Endothelial cell of umbilical vein (primary cell): ENCODE data around the gene KCNK2. TPM values are rescaled to one million over a fixed set of nuclear protein-coding genes. Genes with fewer than 3 reads are reported as not detected.

Source experiments
- BruUV-seq: library from RNA; stranded (reverse); fragments of 400-500 nt; replicated peaks from 2 replicates; lab custom pipeline; 2021; lab: Mats Ljungman, UMichigan
- CTCF ChIA-PET: fragments of 300-600, 350-600 bp; sonication (Branson Sonifier 250); formaldehyde crosslinking; loops from one replicate; lab custom pipeline; 2021; ENCODE audit warnings: antibody characterized with exemption, inconsistent platforms; lab: Charles Lee
- POLR2A ChIA-PET: fragments of 300-600, 350-600 bp; sonication (Branson Sonifier 250); formaldehyde crosslinking; loops from one replicate; lab custom pipeline; 2021; ENCODE audit warnings: antibody characterized with exemption, inconsistent platforms; lab: Charles Lee
- DNase-seq: peaks from one replicate; pipeline ENCODE4 v3.0.0-alpha.2; 2011; ENCODE audit warnings: low read depth, low spot score
- FAIRE-seq: peaks from 2 replicates; lab custom pipeline; 2011; peaks lifted over from hg19 to GRCh38; lab: Jason Lieb, UNC
- H2AFZ ChIP-seq: 2 replicates; pipeline ENCODE4 v1.6.0; 2012; ENCODE audit warnings: low read depth, low read length, control low read depth, inconsistent platforms
- H3K27ac ChIP-seq: 2 replicates; pipeline ENCODE4 v1.5.1; 2011; ENCODE audit warnings: low read depth, mild to moderate bottlenecking, control low read depth, low read length, moderate library complexity; ENCODE audit not compliant: insufficient read depth
- H3K27me3 ChIP-seq, 2 experiments: 2 replicates each; pipeline versions ENCODE4 v1.6.0 to v1.6.1; 2011; ENCODE audit warnings: low read length in 2 of 2, mixed read lengths in 1 of 2; ENCODE audit not compliant: control insufficient read depth in 2 of 2, insufficient read depth in 2 of 2
- H3K36me3 ChIP-seq, 2 experiments: 2 replicates in 1 of 2; 3 replicates in 1 of 2; pipeline ENCODE4 v1.5.1; 2011; ENCODE audit warnings: low read length in 2 of 2, mild to moderate bottlenecking in 1 of 2, moderate library complexity in 1 of 2; ENCODE audit not compliant: control insufficient read depth in 2 of 2, insufficient read depth in 2 of 2; ENCODE audit errors: extremely low read depth in 1 of 2
- H3K4me1 ChIP-seq: 3 replicates; pipeline ENCODE4 v1.5.1; 2011; ENCODE audit warnings: mild to moderate bottlenecking, low read length; ENCODE audit not compliant: control insufficient read depth, insufficient read depth; ENCODE audit errors: extremely low read depth
- H3K4me2 ChIP-seq: 2 replicates; pipeline ENCODE4 v1.6.1; 2011; ENCODE audit warnings: low read length, control low read depth, mixed read lengths; ENCODE audit not compliant: insufficient read depth
- H3K4me3 ChIP-seq, 3 experiments: fragments of 200-600 bp in 1 of 3; sonication (generic), shearing (Covaris generic) in 1 of 3; replicated peaks in 1 of 3; 2 replicates each; pipeline ENCODE4 v1.5.1; 2011 to 2016; ENCODE audit warnings: control low read depth in 3 of 3, low read length in 3 of 3, mild to moderate bottlenecking in 2 of 3, inconsistent platforms in 1 of 3, low read depth in 1 of 3, moderate library complexity in 1 of 3; ENCODE audit not compliant: insufficient read depth in 1 of 3
- H3K79me2 ChIP-seq: 2 replicates; pipeline ENCODE4 v1.6.0; 2012; ENCODE audit warnings: low read length, inconsistent platforms; ENCODE audit not compliant: control insufficient read depth, insufficient read depth
- H3K9ac ChIP-seq: replicated peaks from 2 replicates; pipeline ENCODE3; 2011; ENCODE audit warnings: low read length, control low read depth; ENCODE audit not compliant: insufficient read depth; ENCODE audit errors: extremely low read depth
- H3K9me1 ChIP-seq: replicated peaks from 3 replicates; pipeline ENCODE4 v1.6.0; 2011; ENCODE audit warnings: mild to moderate bottlenecking, low read length; ENCODE audit not compliant: control insufficient read depth, insufficient read depth; ENCODE audit errors: extremely low read depth
- H3K9me3 ChIP-seq: replicated peaks from 2 replicates; pipeline ENCODE4 v1.5.1; 2012; ENCODE audit warnings: low read length, inconsistent platforms; ENCODE audit not compliant: control insufficient read depth, insufficient read depth
- H4K20me1 ChIP-seq: replicated peaks from 2 replicates; pipeline ENCODE3; 2011; ENCODE audit warnings: mild to moderate bottlenecking, low read length; ENCODE audit not compliant: control insufficient read depth, insufficient read depth; ENCODE audit errors: extremely low read depth
- EZH2 ChIP-seq: IDR thresholded peaks from 2 replicates; pipeline ENCODE4 v1.6.1; 2012; ENCODE audit warnings: borderline replicate concordance, low read depth, mild to moderate bottlenecking, moderate library complexity, low read length, inconsistent platforms; ENCODE audit not compliant: severe bottlenecking
- FOS ChIP-seq: IDR thresholded peaks from 2 replicates; pipeline ENCODE4 v1.6.1; 2011; ENCODE audit warnings: mild to moderate bottlenecking, low read length, moderate library complexity, borderline replicate concordance; ENCODE audit not compliant: insufficient read depth
- GATA2 ChIP-seq: IDR thresholded peaks from 2 replicates; pipeline ENCODE4 v1.7.0; 2011; ENCODE audit warnings: low read depth, mild to moderate bottlenecking, moderate library complexity, mixed read lengths, low read length; ENCODE audit not compliant: insufficient read length, insufficient read depth
- JUN ChIP-seq: IDR thresholded peaks from 2 replicates; pipeline ENCODE4 v1.6.1; 2011; ENCODE audit warnings: borderline replicate concordance, low read depth; ENCODE audit not compliant: insufficient read length, insufficient read depth
- MYC ChIP-seq: IDR thresholded peaks from one replicate; pipeline ENCODE4 v1.6.1; 2011; ENCODE audit warnings: mild to moderate bottlenecking, low read depth, low read length
- POLR2A ChIP-seq: IDR thresholded peaks from 2 replicates; pipeline ENCODE4 v1.6.1; 2012; ENCODE audit warnings: low read depth, mild to moderate bottlenecking, control low read depth, low read length
- POLR2AphosphoS5 ChIP-seq: IDR thresholded peaks from 2 replicates; pipeline ENCODE4 v1.6.1; 2012; ENCODE audit warnings: low read depth, mild to moderate bottlenecking, control low read depth, low read length, moderate library complexity; ENCODE audit not compliant: insufficient read depth
- dilution Hi-C: fragments of 300-500 bp; cut with MboI; formaldehyde crosslinking; loops from one replicate; pipeline ENCODE4 v1.15.0; 2019; ENCODE audit warnings: low sequenced_read_pairs; ENCODE audit not compliant: extremely low pct_ligation_motif_present
- intact Hi-C: fragments of 100-400 bp; cut with micrococcal nuclease; formaldehyde crosslinking; loops from one replicate; pipeline ENCODE4 v1.10.0; 2022
- polyA plus RNA-seq, 4 experiments: library from polyadenylated mRNA; depleted of rRNA in 3 of 4; stranded (reverse) in 3 of 4; unstranded in 1 of 4; fragments of >200 nt; gene quantifications; 2 replicates each; pipeline versions ENCODE4 v1.2.1 to v1.2.3, GENCODE V29; 2011 to 2012; ENCODE audit warnings: missing spikeins in 1 of 4
- total RNA-seq: library from RNA; stranded (reverse); gene quantifications from 2 replicates; pipeline ENCODE4 v1.2.3, GENCODE V29; 2021
- TF ChIP-seq, protein P1 (sequence below): IDR thresholded peaks from 2 replicates; pipeline ENCODE4 v1.6.1; 2011; ENCODE audit not compliant: insufficient read depth, insufficient read length
- TF ChIP-seq, protein P2 (sequence below), 2 donors: IDR thresholded peaks; 1 replicate in 1 of 2; 2 replicates in 1 of 2; pipeline ENCODE4 v1.5.1; 2011; ENCODE audit warnings: low read length in 2 of 2, mild to moderate bottlenecking in 2 of 2, moderate library complexity in 2 of 2, control low read depth in 1 of 2, inconsistent platforms in 1 of 2, low read depth in 1 of 2; ENCODE audit not compliant: insufficient read depth in 1 of 2; ENCODE audit errors: extremely low read depth in 1 of 2

Gene KCNK2
- total and polyA plus RNA-seq, 2 donors (not counting 3 experiments of a cell fraction or from before 2014, with no cell fraction given) = 0.08 to 0.46 TPM

DNA sequence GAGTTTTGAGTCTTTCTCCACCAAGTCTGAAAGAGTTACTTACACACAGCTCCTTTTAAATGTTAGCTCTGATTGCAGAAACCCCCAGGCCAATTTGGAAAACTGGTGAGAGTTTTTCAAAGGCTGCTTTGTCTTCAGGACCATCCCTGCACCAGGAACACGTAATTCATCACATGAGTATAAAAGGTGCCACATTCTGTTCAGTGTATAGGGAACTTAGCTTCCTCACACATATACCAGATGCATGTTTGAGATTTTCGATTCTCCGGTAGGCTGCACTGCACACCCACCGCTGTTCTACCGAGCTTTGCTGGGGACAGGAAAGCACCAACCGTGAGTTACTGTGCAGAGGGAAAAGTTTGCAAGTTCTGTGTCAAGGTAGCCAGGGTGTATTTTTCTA is 28.3 kb upstream of the KCNK2 start:
- Histone ChIP-seq H3K9me3 (no peaks in the 10 kb centered on the region), H3K9me1 (no peaks in the 10 kb centered on the region), H3K4me3 (no peak overlapping the region), H4K20me1 (no peaks in the 10 kb centered on the region), H3K27me3 (no peaks in the 10 kb centered on the region), H3K36me3 (no peaks in the 10 kb centered on the region), H3K4me2 (no peak overlapping the region), H3K27ac (no peak overlapping the region), H3K79me2 (no peaks in the 10 kb centered on the region), H3K9ac (no peak overlapping the region), H2AFZ (no peak overlapping the region), H3K4me1 (no peaks in the 10 kb centered on the region)
- ChIA-PET CTCF (no interaction called here), POLR2A (no interaction called here)
- no peak for DNase-seq
- TF ChIP-seq, protein P1, sequence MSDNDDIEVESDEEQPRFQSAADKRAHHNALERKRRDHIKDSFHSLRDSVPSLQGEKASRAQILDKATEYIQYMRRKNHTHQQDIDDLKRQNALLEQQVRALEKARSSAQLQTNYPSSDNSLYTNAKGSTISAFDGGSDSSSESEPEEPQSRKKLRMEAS = no peak
- TF ChIP-seq GATA2 (no peak), MYC (no peak), FOS (no peak), POLR2AphosphoS5 (no peak), JUN (no peak), POLR2A (no peak), EZH2 (no peak)
- TF ChIP-seq, protein P2, sequence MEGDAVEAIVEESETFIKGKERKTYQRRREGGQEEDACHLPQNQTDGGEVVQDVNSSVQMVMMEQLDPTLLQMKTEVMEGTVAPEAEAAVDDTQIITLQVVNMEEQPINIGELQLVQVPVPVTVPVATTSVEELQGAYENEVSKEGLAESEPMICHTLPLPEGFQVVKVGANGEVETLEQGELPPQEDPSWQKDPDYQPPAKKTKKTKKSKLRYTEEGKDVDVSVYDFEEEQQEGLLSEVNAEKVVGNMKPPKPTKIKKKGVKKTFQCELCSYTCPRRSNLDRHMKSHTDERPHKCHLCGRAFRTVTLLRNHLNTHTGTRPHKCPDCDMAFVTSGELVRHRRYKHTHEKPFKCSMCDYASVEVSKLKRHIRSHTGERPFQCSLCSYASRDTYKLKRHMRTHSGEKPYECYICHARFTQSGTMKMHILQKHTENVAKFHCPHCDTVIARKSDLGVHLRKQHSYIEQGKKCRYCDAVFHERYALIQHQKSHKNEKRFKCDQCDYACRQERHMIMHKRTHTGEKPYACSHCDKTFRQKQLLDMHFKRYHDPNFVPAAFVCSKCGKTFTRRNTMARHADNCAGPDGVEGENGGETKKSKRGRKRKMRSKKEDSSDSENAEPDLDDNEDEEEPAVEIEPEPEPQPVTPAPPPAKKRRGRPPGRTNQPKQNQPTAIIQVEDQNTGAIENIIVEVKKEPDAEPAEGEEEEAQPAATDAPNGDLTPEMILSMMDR (IDR thresholded peaks at IDR 0.05; ENCODE audit: extremely low read depth in 1 of 2, insufficient read depth in 1 of 2, low read depth in 1 of 2, low read length in 2 of 2) = no peak
- intact Hi-C loops (no loop called here), dilution Hi-C loops (no loop called here)
- no peak for FAIRE-seq
- BruUV-seq = no TSS peak
